K562 (cell line): Measurements from ENCODE around the gene MPRIP. TPM values are rescaled to one million over a fixed set of nuclear protein-coding genes. Genes with fewer than 3 reads are reported as not detected.

Experiments
- ATAC-seq: fragments of 200-7000 bp; cut with Tn5 transposase; 3 replicates; pipeline ENCODE4 v1.9.1; 2020; ENCODE audit warnings: moderate library complexity
- BruUV-seq: library from RNA; stranded (reverse); fragments of 400-500 nt; replicated peaks from 2 replicates; lab custom pipeline; 2021; lab: Mats Ljungman, UMichigan
- CTCF ChIA-PET: fragments of 300-600 bp; formaldehyde crosslinking; extraction: SDS; loops from one replicate; lab custom pipeline; 2021; ENCODE audit warnings: low intra/inter-chr PET ratio; lab: Yijun Ruan, JAX
- POLR2A ChIA-PET: fragments of 300-600, 350-650 bp; sonication (Branson Sonifier 250); formaldehyde crosslinking; extraction: SDS; loops from one replicate; lab custom pipeline; 2021; ENCODE audit warnings: antibody characterized with exemption, inconsistent platforms; lab: Yijun Ruan, JAX
- DNase-seq, 4 experiments: peaks; one replicate each; pipeline versions ENCODE4 v3.0.0 to v3.0.0-alpha.2; 2011 to 2018; ENCODE audit warnings: low spot score in 3 of 4, mixed read lengths in 3 of 4; ENCODE audit errors: extremely low read depth in 1 of 4
- FAIRE-seq: peaks from 2 replicates; lab custom pipeline; 2011; peaks lifted over from hg19 to GRCh38; lab: Jason Lieb, UNC
- H2AFZ ChIP-seq: 2 replicates; pipeline ENCODE4 v1.6.0; 2011; ENCODE audit warnings: low read depth, low read length, control low read depth, inconsistent platforms
- H3K27ac ChIP-seq: fragments of 200-600 bp; 3 replicates; pipeline ENCODE4 v1.8.0; 2011; ENCODE audit warnings: low read depth, mild to moderate bottlenecking, control low read depth, inconsistent platforms, low read length, moderate library complexity, mixed read lengths; ENCODE audit errors: extremely low read depth
- H3K27me3 ChIP-seq, 2 experiments: fragments of 300-600 bp in 1 of 2; 2 replicates in 1 of 2; 3 replicates in 1 of 2; pipeline versions ENCODE4 v1.6.0 to v1.8.0; 2011; ENCODE audit warnings: inconsistent platforms in 2 of 2, low read length in 2 of 2, mild to moderate bottlenecking in 1 of 2, mixed read lengths in 1 of 2, moderate library complexity in 1 of 2; ENCODE audit not compliant: control insufficient read depth in 2 of 2, insufficient read depth in 2 of 2
- H3K36me3 ChIP-seq: fragments of 300-600 bp; 3 replicates; pipeline ENCODE4 v1.8.0; 2011; ENCODE audit warnings: mild to moderate bottlenecking, low read length, inconsistent platforms; ENCODE audit not compliant: control insufficient read depth, insufficient read depth
- H3K4me1 ChIP-seq, 2 experiments: fragments of 200-600 bp in 1 of 2; replicated peaks in 1 of 2; 2 replicates in 1 of 2; 3 replicates in 1 of 2; pipeline versions ENCODE4 v1.5.1 to v1.8.0; 2011; ENCODE audit warnings: inconsistent platforms in 2 of 2, low read length in 2 of 2, mild to moderate bottlenecking in 1 of 2, mixed read lengths in 1 of 2, moderate library complexity in 1 of 2; ENCODE audit not compliant: control insufficient read depth in 2 of 2, insufficient read depth in 2 of 2
- H3K4me2 ChIP-seq: 2 replicates; pipeline ENCODE4 v1.6.1; 2011; ENCODE audit warnings: low read length, control low read depth, inconsistent platforms, mixed read lengths; ENCODE audit not compliant: insufficient read depth
- H3K4me3 ChIP-seq: fragments of 200-600 bp; sonication (generic), shearing (Covaris generic); 2 replicates; pipeline ENCODE4 v1.5.1; 2016; ENCODE audit warnings: control low read depth, inconsistent platforms
- H3K79me2 ChIP-seq: fragments of 200-600 bp; 3 replicates; pipeline ENCODE4 v1.8.0; 2011; ENCODE audit warnings: low read length, inconsistent platforms; ENCODE audit not compliant: control insufficient read depth, insufficient read depth
- H3K9ac ChIP-seq, 2 experiments: 2 replicates each; pipeline versions ENCODE4 v1.6.0 to v1.6.1; 2011; ENCODE audit warnings: low read depth in 2 of 2, low read length in 2 of 2, control low read depth in 1 of 2, inconsistent platforms in 1 of 2, mild to moderate bottlenecking in 1 of 2, mixed read lengths in 1 of 2; ENCODE audit not compliant: insufficient read depth in 1 of 2
- H3K9me1 ChIP-seq: one replicate; pipeline ENCODE4 v1.6.0; 2011; ENCODE audit warnings: inconsistent platforms, mild to moderate bottlenecking, low read length, moderate library complexity; ENCODE audit not compliant: control insufficient read depth, insufficient read depth
- H3K9me3 ChIP-seq: replicated peaks from 2 replicates; pipeline ENCODE4 v1.5.1; 2011; ENCODE audit warnings: low read depth, low read length, inconsistent platforms; ENCODE audit not compliant: control insufficient read depth, insufficient read depth
- H4K20me1 ChIP-seq: replicated peaks from 2 replicates; pipeline ENCODE4 v1.6.1; 2011; ENCODE audit warnings: low read length, inconsistent platforms, mixed read lengths; ENCODE audit not compliant: control insufficient read depth, insufficient read depth
- CSDE1 ChIP-seq, 2 experiments: fragments of 450-650 bp; IDR thresholded peaks; 2 replicates each; pipeline ENCODE4 v1.6.1; 2016; ENCODE audit warnings: mild to moderate bottlenecking in 1 of 2
- MIER1 ChIP-seq: fragments of 450-650 bp; IDR thresholded peaks from 2 replicates; pipeline ENCODE4 v1.6.1; 2016; ENCODE audit warnings: antibody characterized with exemption, mild to moderate bottlenecking, low read depth
- POU5F1 ChIP-seq: fragments of 150-350 bp; IDR thresholded peaks from 2 replicates; pipeline ENCODE4 v1.6.1; 2014; ENCODE audit warnings: borderline replicate concordance, low read length, low read depth, mild to moderate bottlenecking; ENCODE audit not compliant: partially characterized antibody
- RAD51 ChIP-seq: fragments of 450-650 bp; IDR thresholded peaks from 2 replicates; pipeline ENCODE4 v1.7.1; 2016; ENCODE audit warnings: low read depth, mild to moderate bottlenecking, borderline replicate concordance
- SIN3A ChIP-seq, 2 experiments: fragments of 150-350 bp in 1 of 2; IDR thresholded peaks; 2 replicates each; pipeline ENCODE4 v1.6.1; 2011 to 2016; ENCODE audit warnings: borderline replicate concordance in 2 of 2, low read depth in 2 of 2, low read length in 2 of 2, mild to moderate bottlenecking in 2 of 2, moderate library complexity in 2 of 2; ENCODE audit not compliant: control insufficient read depth in 1 of 2
- SNIP1 ChIP-seq: fragments of 450-650 bp; IDR thresholded peaks from 2 replicates; pipeline ENCODE4 v1.7.1; 2017; ENCODE audit warnings: low read depth, mild to moderate bottlenecking
- ZNF121 ChIP-seq: sonication (generic); formaldehyde crosslinking; conservative IDR thresholded peaks from 2 replicates; pipeline ENCODE4 v1.8.0; 2022; ENCODE audit warnings: missing genetic modification reagents
- ZNF133 ChIP-seq: fragments of 250-450 bp; sonication (Bioruptor Pico); IDR thresholded peaks from 2 replicates; pipeline ENCODE4 v1.4.0; 2020; ENCODE audit warnings: mild to moderate bottlenecking
- ZNF436 ChIP-seq: fragments of 250-450, 450-650 bp; sonication (Bioruptor Pico); formaldehyde crosslinking; IDR thresholded peaks from 2 replicates; pipeline ENCODE4 v1.7.0; 2020; ENCODE audit warnings: mild to moderate bottlenecking
- WGBS: fragments of 100-300 bp; shearing (Covaris generic); methylation state at CpG from one replicate; pipeline ENCODE4 v1.1.6; 2016; ENCODE audit warnings: low coverage, mixed read lengths; ENCODE audit not compliant: insufficient coverage; ENCODE audit errors: missing lambda C conversion rate; 5-methylcytosine and 5-hydroxymethylcytosine counted together
- in situ Hi-C: fragments of 300-500 bp; cut with MboI; formaldehyde crosslinking; loops from 4 replicates; pipeline ENCODE4 v1.15.0; 2018; ENCODE audit warnings: inconsistent platforms, mixed read lengths
- intact Hi-C: fragments of 100-400 bp; cut with micrococcal nuclease; formaldehyde crosslinking; loops from 2 replicates; pipeline ENCODE4 v1.14.2; 2022
- polyA plus RNA-seq, 8 experiments: library from polyadenylated mRNA; depleted of rRNA in 4 of 8; stranded (reverse) in 5 of 8; unstranded in 3 of 8; fragments of >200 nt; fragmentation: Nextera tagmentation in 2 of 8; fragmentation: Illumina TruSeq in 1 of 8; extraction: Ambion mirVana in 2 of 8; extraction: Trizol in 1 of 8; gene quantifications; 2 replicates each; pipeline versions ENCODE4 v1.2.1 to v1.2.3, GENCODE V29; 2011 to 2014; ENCODE audit warnings: inconsistent platforms in 1 of 8, missing spikeins in 1 of 8
- total RNA-seq, 7 experiments: library from RNA; depleted of rRNA in 6 of 7; stranded (reverse); fragments of >200 nt in 6 of 7; fragmentation: Illumina TruSeq in 2 of 7; extraction: Trizol in 2 of 7; gene quantifications; 2 replicates each; pipeline versions ENCODE4 v1.2.1 to v1.2.3, GENCODE V29; 2011 to 2021; ENCODE audit warnings: low replicate concordance in 1 of 7

MPRIP gene
- total and polyA plus RNA-seq, 9 of the 15 experiments (the other 6 are each of a cell fraction or from before 2014, with no cell fraction given) = 10.0 to 72.6 (median 30.1) TPM

DNA sequence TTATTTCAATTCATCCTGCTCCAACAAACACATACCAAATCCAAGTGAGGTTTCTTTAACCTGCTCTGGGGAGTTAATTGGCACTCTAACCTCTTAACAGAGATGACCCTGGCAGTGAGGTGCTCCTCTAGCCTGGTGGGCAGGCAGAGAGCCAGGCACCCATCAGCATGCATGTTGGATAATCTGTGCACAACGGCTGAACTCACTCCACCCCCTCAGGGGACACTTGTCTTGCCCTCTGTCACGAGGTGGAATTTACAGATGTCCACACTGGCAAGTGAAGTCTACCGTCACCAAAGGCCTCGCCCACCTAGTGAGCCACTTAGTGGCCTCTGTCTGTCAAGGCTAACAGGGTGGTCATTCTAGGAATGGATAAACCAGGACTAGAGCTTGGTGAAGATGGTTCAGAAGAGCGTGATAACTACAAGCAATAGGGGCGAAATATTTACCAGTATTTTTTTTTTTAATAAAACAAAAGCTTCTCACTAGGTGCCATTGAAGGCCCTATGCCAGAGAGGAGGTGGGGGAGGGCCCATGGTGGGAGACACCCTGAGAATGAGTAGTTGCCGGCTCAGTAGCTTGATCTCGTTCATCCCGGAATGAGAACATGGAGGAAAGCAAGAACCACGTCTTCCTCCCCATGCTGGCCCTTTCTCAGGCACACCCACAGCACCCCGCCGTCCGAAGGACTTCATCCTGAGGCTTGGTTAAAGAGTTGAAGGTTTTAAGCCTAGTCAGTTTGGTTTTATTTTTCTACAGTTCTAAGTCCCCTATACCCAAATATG is 138.7 kb downstream of the MPRIP start:
- Histone ChIP-seq H3K9ac (no peak overlapping the region), H3K27ac (no peak overlapping the region), H4K20me1 (no peaks in the 10 kb centered on the region), H3K4me2 (no peak overlapping the region), H3K9me3 (no peaks in the 10 kb centered on the region), H2AFZ (no peak overlapping the region), H3K4me3 (no peak overlapping the region), H3K27me3 (no peaks in the 10 kb centered on the region), H3K36me3 (peaks cover 47% of the 10 kb centered on the region; the same call in 2 of the 3 replicates), H3K79me2 (no peaks in the 10 kb centered on the region), H3K9me1 (no peaks in the 10 kb centered on the region), H3K4me1 (no peaks in the 10 kb centered on the region; a peak in 1 of 5 replicates)
- DNase-seq = no peak
- in situ Hi-C loops = no loop called here
- intact Hi-C loops = no loop called here
- no peak for ATAC-seq
- no TSS peak for BruUV-seq
- 94% methylated on average over 9 of the region's 13 CpGs for WGBS
- FAIRE-seq = no peak
- ChIA-PET CTCF (no interaction called here), POLR2A (no interaction called here)
- no peak for TF ChIP-seq ZNF133
- TF ChIP-seq RAD51 = no peak
- TF ChIP-seq SNIP1 = no peak
- no peak for TF ChIP-seq POU5F1
- no peak for TF ChIP-seq MIER1
- TF ChIP-seq ZNF436 (CRISPR knock-in tag) = no peak
- TF ChIP-seq CSDE1 (IDR thresholded peaks at IDR 0.05) = no peak
- TF ChIP-seq ZNF121 (CRISPR knock-in tag) = no peak
- TF ChIP-seq SIN3A (IDR thresholded peaks at IDR 0.05; ENCODE audit: borderline replicate concordance in 2 of 2, control insufficient read depth in 1 of 2, low read depth in 2 of 2, low read length in 2 of 2) = no peak
